IMR-90 (cell line): ENCODE data around the gene TTBK2. TPM values are rescaled to one million over a fixed set of nuclear protein-coding genes. Genes with fewer than 3 reads are reported as not detected.

Source experiments
- ATAC-seq: fragments of 200-7000 bp; cut with Tn5 transposase; 2 replicates; pipeline ENCODE4 v1.9.1; 2020; ENCODE audit warnings: low read depth, mild to moderate bottlenecking, moderate library complexity
- BruUV-seq: library from RNA; stranded (reverse); fragments of 400-500 nt; replicated peaks from 2 replicates; lab custom pipeline; 2021; lab: Mats Ljungman, UMichigan
- CTCF ChIA-PET: fragments of 300-600 bp; formaldehyde crosslinking; extraction: SDS; loops from one replicate; lab custom pipeline; 2021; ENCODE audit warnings: antibody characterized with exemption; lab: Yijun Ruan, JAX
- POLR2A ChIA-PET: fragments of 300-600 bp; sonication (Branson Sonifier 250); formaldehyde crosslinking; loops from one replicate; lab custom pipeline; 2022; ENCODE audit warnings: antibody characterized with exemption; ENCODE audit not compliant: unreplicated experiment; lab: Charles Lee
- DNase-seq: peaks from one replicate; pipeline ENCODE4 v3.0.0; 2013
- H2AFZ ChIP-seq: replicated peaks from 2 replicates; pipeline ENCODE3; 2013; ENCODE audit warnings: low read length, mild to moderate bottlenecking; ENCODE audit not compliant: poor library complexity
- H2AK5ac ChIP-seq: 2 replicates; pipeline ENCODE4 v1.6.1; 2013; ENCODE audit warnings: low read depth, low read length, inconsistent platforms
- H2AK9ac ChIP-seq: replicated peaks from 2 replicates; pipeline ENCODE3; 2013; ENCODE audit warnings: mild to moderate bottlenecking, low read depth, low read length, moderate library complexity; ENCODE audit not compliant: poor library complexity
- H2BK120ac ChIP-seq: 2 replicates; pipeline ENCODE4 v1.6.1; 2013; ENCODE audit warnings: low read depth, low read length, inconsistent platforms
- H2BK15ac ChIP-seq: 3 replicates; pipeline ENCODE4 v1.6.1; 2013; ENCODE audit warnings: low read depth, low read length, inconsistent platforms
- H2BK20ac ChIP-seq: 2 replicates; pipeline ENCODE4 v1.6.1; 2013; ENCODE audit warnings: low read depth, mild to moderate bottlenecking, inconsistent platforms, low read length, moderate library complexity
- H2BK5ac ChIP-seq: 2 replicates; pipeline ENCODE4 v1.6.1; 2013; ENCODE audit warnings: mild to moderate bottlenecking, low read depth, low read length, inconsistent platforms; ENCODE audit not compliant: poor library complexity, severe bottlenecking
- H3K14ac ChIP-seq: replicated peaks from 2 replicates; pipeline ENCODE4 v1.6.1; 2013; ENCODE audit warnings: low read depth, low read length, inconsistent platforms
- H3K18ac ChIP-seq: 2 replicates; pipeline ENCODE4 v1.6.1; 2013; ENCODE audit warnings: low read depth, low read length, control low read depth
- H3K23ac ChIP-seq: 2 replicates; pipeline ENCODE4 v1.6.1; 2013; ENCODE audit warnings: low read depth, low read length, inconsistent platforms
- H3K27ac ChIP-seq: 2 replicates; pipeline ENCODE4 v1.5.1; 2013; ENCODE audit warnings: mild to moderate bottlenecking, control low read depth, low read length; ENCODE audit not compliant: insufficient read depth
- H3K27me3 ChIP-seq: 2 replicates; pipeline ENCODE4 v1.6.1; 2013; ENCODE audit warnings: low read length; ENCODE audit not compliant: control insufficient read depth, insufficient read depth
- H3K36me3 ChIP-seq: 2 replicates; pipeline ENCODE4 v1.6.1; 2013; ENCODE audit warnings: low read length, mixed read lengths; ENCODE audit not compliant: control insufficient read depth, insufficient read depth
- H3K4ac ChIP-seq: 2 replicates; pipeline ENCODE4 v1.6.1; 2013; ENCODE audit warnings: low read depth, low read length, inconsistent platforms
- H3K4me1 ChIP-seq: 2 replicates; pipeline ENCODE4 v1.6.1; 2013; ENCODE audit warnings: low read length, mixed read lengths; ENCODE audit not compliant: control insufficient read depth, insufficient read depth
- H3K4me2 ChIP-seq: 2 replicates; pipeline ENCODE4 v1.6.1; 2013; ENCODE audit warnings: low read depth, mild to moderate bottlenecking, control low read depth, low read length, moderate library complexity
- H3K4me3 ChIP-seq: 2 replicates; pipeline ENCODE4 v1.5.1; 2013; ENCODE audit warnings: low read depth, mild to moderate bottlenecking, control low read depth, low read length, moderate library complexity; ENCODE audit not compliant: insufficient read depth
- H3K56ac ChIP-seq: 2 replicates; pipeline ENCODE4 v1.6.1; 2013; ENCODE audit warnings: low read length, inconsistent platforms; ENCODE audit not compliant: insufficient read depth; ENCODE audit errors: extremely low read depth
- H3K79me1 ChIP-seq, 2 experiments: 2 replicates each; pipeline ENCODE4 v1.6.1; 2013; ENCODE audit warnings: low read length in 2 of 2, inconsistent platforms in 1 of 2, low read depth in 1 of 2
- H3K9ac ChIP-seq: 2 replicates; pipeline ENCODE4 v1.6.1; 2013; ENCODE audit warnings: low read depth, low read length, control low read depth
- H3K9me1 ChIP-seq: 2 replicates; pipeline ENCODE4 v1.6.1; 2013; ENCODE audit warnings: low read length, inconsistent platforms; ENCODE audit not compliant: insufficient read depth
- H3K9me3 ChIP-seq: 2 replicates; pipeline ENCODE4 v1.6.1; 2013; ENCODE audit warnings: low read length; ENCODE audit not compliant: control insufficient read depth, insufficient read depth
- H4K20me1 ChIP-seq: 2 replicates; pipeline ENCODE4 v1.6.1; 2013; ENCODE audit warnings: low read length, inconsistent platforms; ENCODE audit not compliant: insufficient read depth
- H4K5ac ChIP-seq: 2 replicates; pipeline ENCODE4 v1.6.1; 2013; ENCODE audit warnings: mild to moderate bottlenecking, low read depth, low read length, control low read depth
- H4K8ac ChIP-seq, 2 experiments: 2 replicates each; pipeline ENCODE4 v1.6.1; 2013; ENCODE audit warnings: low read depth in 2 of 2, low read length in 2 of 2, control low read depth in 1 of 2, inconsistent platforms in 1 of 2
- H4K91ac ChIP-seq: 2 replicates; pipeline ENCODE4 v1.6.1; 2013; ENCODE audit warnings: low read depth, low read length, inconsistent platforms; ENCODE audit not compliant: insufficient read depth
- BHLHE40 ChIP-seq: fragments of 150-350 bp; IDR thresholded peaks from 2 replicates; pipeline ENCODE4 v1.6.1; 2016; ENCODE audit warnings: mild to moderate bottlenecking, low read depth, low read length
- CEBPB ChIP-seq: IDR thresholded peaks from 2 replicates; pipeline ENCODE4 v1.6.1; 2012; ENCODE audit warnings: low read depth, low read length, improper control_type of control experiment
- POLR2A ChIP-seq: IDR thresholded peaks from 2 replicates; pipeline ENCODE4 v1.6.1; 2012; ENCODE audit warnings: mild to moderate bottlenecking, low read depth, low read length
- SMC3 ChIP-seq: fragments of 150-350 bp; IDR thresholded peaks from 2 replicates; pipeline ENCODE4 v1.6.1; 2016; ENCODE audit warnings: low read depth, mild to moderate bottlenecking, antibody characterized with exemption, low read length, moderate library complexity
- WGBS, 2 experiments: methylation state at CpG; one replicate each; pipeline versions ENCODE4 v1.1.5 to v1.1.7; 2013; ENCODE audit warnings: missing lambda C conversion rate in 2 of 2; ENCODE audit not compliant: insufficient read length in 1 of 2; ENCODE audit errors: extremely low coverage in 2 of 2; 5-methylcytosine and 5-hydroxymethylcytosine counted together
- dilution Hi-C: fragments of 300-500 bp; cut with HindIII; formaldehyde crosslinking; loops from one replicate; pipeline ENCODE4 v1.14.3; 2018; ENCODE audit warnings: low sequenced_read_pairs; ENCODE audit not compliant: unreplicated experiment
- in situ Hi-C: fragments of 300-500 bp; cut with MboI; formaldehyde crosslinking; loops from 3 replicates; pipeline ENCODE4 v1.14.3; 2019; ENCODE audit warnings: low sequenced_read_pairs, inconsistent platforms, mixed read lengths
- intact Hi-C: fragments of 100-400 bp; cut with micrococcal nuclease; formaldehyde crosslinking; loops from 2 replicates; pipeline ENCODE4 v1.10.0; 2022
- polyA plus RNA-seq, 3 experiments: library from polyadenylated mRNA; depleted of rRNA; stranded (reverse); fragments of >200 nt; gene quantifications; 2 replicates each; pipeline ENCODE4 v1.2.3, GENCODE V29; 2012; ENCODE audit warnings: low replicate concordance in 1 of 3
- total RNA-seq: library from RNA; depleted of rRNA; stranded (reverse); fragments of >200 nt; gene quantifications from 2 replicates; pipeline ENCODE4 v1.2.3, GENCODE V29; 2012

Gene TTBK2
- total and polyA plus RNA-seq, 2 of the 4 experiments (the other 2 are of a cell fraction): 2.4 to 3.2 TPM

- in situ Hi-C loops (no loop called here), intact Hi-C loops (no loop called here), dilution Hi-C loops (no loop called here)
- Histone ChIP-seq H3K4me1 (peaks cover 8% of the 10 kb centered on the region), H3K4ac (no peak overlapping the region), H2BK20ac (no peak overlapping the region), H4K20me1 (peaks cover 11% of the 10 kb centered on the region), H3K14ac (no peak overlapping the region), H2AK9ac (no peak overlapping the region), H3K36me3 (peaks cover 63% of the 10 kb centered on the region), H2AK5ac (no peak overlapping the region), H2BK5ac (no peak overlapping the region), H3K79me1 (peaks cover 20 to 22% of the 10 kb centered on the region in 2 experiments), H3K56ac (no peak overlapping the region), H2BK120ac (no peak overlapping the region), H3K9me1 (peaks cover 11% of the 10 kb centered on the region; the same call in 1 of the 2 replicates), H3K9me3 (no peaks in the 10 kb centered on the region), H3K23ac (no peak overlapping the region), H4K91ac (no peak overlapping the region), H2AFZ (no peak overlapping the region), H3K4me2 (no peak overlapping the region), H3K18ac (no peak overlapping the region), H3K27me3 (no peaks in the 10 kb centered on the region), H3K27ac (no peak overlapping the region), H3K9ac (no peak overlapping the region), H2BK15ac (no peak overlapping the region), H4K8ac (no peak overlapping the region), H3K4me3 (no peak overlapping the region), H4K5ac (no peak overlapping the region)
- 92% methylated on average over 6 of the region's 11 CpGs; no CpG with 5 or more reads in 1 of the 2 experiments for WGBS, 2 experiments
- no TSS peak for BruUV-seq
- TF ChIP-seq POLR2A: no peak
- TF ChIP-seq BHLHE40: no peak
- TF ChIP-seq CEBPB: no peak
- no peak for TF ChIP-seq SMC3
- DNase-seq: no peak
- CTCF ChIA-PET: no interaction called here
- no peak for ATAC-seq
- POLR2A ChIA-PET: interaction anchor here (0.6 kb wide), 1 partner anchor 619 kb away, joined by 3 read pairs; no protein-coding TSS in a partner anchor
These were observed 187.6 kb downstream of the TTBK2 start for GRCh38 chr15:42733027-42733426.
